ENCODE data around the gene RCC2. TPM values are rescaled to one million over a fixed set of nuclear protein-coding genes. Genes with fewer than 3 reads are reported as not detected.

The RCC2 gene
- polyA plus RNA-seq, 1 of the 3 experiments (the other 2 are of a cell fraction), result 53.8 TPM

DNA sequence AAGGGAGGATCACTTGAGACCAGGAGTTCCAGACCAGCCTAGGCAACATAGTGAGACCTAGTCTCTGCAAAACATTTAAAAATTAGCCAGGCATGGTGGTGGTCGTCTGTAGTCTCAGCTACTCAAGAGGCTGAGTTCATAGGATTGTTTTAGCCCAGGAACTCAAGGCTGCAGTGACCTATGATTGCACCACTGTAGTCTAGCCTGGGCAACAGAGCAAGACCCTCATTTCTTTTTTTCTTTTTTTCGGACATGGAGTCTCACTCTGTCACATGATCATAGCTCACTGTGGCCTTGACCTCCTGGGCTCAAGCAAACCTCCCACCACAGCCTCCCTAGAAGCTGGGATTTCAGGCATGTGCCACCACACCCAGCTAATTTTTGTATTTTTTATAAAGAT is 31.9 kb upstream of the RCC2 start:
- Histone ChIP-seq H3K79me2 (ENCODE audit: insufficient read depth) (no peaks in the 10 kb centered on the region), H3K36me3 (replicated peaks in 1 of 2; ENCODE audit: control insufficient read depth in 1 of 2, insufficient read depth in 2 of 2, low read length in 1 of 2) (no peaks in the 10 kb centered on the region), H3K4me3 (ENCODE audit: low read depth in 2 of 2, low read length in 1 of 2) (no peak overlapping the region), H3K9ac (no peak overlapping the region), H3K4me1 (ENCODE audit: control insufficient read depth in 1 of 2, insufficient read depth in 2 of 2, low read depth in 1 of 2, low read length in 1 of 2) (no peaks in the 10 kb centered on the region; a peak in 1 of 4 replicates), H3K27me3 (ENCODE audit: insufficient read depth) (no peaks in the 10 kb centered on the region), H3K4me2 (no peak overlapping the region), H3K27ac (ENCODE audit: low read depth in 2 of 2, low read length in 1 of 2) (no peak overlapping the region), H3K9me2 (no peaks in the 10 kb centered on the region), H3F3A (replicated peaks; ENCODE audit: insufficient read depth) (no peaks in the 10 kb centered on the region), H2AFZ (ENCODE audit: low read depth) (no peak overlapping the region), H4K20me1 (ENCODE audit: insufficient read depth) (no peaks in the 10 kb centered on the region), H3K9me3 (no peaks in the 10 kb centered on the region)
- ChIA-PET CTCF (interaction anchor here (1.0 kb wide), 1 partner anchor 126 kb away, joined by 3 read pairs; no protein-coding TSS in a partner anchor), POLR2A (interaction anchor here (0.5 kb wide), 1 partner anchor 624 kb away, joined by 3 read pairs; no protein-coding TSS in a partner anchor)
- DNase-seq, result no peak
- WGBS (ENCODE audit: low lambda C conversion rate), result 100% methylated on average over 2 of the region's 2 CpGs
- TF ChIP-seq, protein P1, sequence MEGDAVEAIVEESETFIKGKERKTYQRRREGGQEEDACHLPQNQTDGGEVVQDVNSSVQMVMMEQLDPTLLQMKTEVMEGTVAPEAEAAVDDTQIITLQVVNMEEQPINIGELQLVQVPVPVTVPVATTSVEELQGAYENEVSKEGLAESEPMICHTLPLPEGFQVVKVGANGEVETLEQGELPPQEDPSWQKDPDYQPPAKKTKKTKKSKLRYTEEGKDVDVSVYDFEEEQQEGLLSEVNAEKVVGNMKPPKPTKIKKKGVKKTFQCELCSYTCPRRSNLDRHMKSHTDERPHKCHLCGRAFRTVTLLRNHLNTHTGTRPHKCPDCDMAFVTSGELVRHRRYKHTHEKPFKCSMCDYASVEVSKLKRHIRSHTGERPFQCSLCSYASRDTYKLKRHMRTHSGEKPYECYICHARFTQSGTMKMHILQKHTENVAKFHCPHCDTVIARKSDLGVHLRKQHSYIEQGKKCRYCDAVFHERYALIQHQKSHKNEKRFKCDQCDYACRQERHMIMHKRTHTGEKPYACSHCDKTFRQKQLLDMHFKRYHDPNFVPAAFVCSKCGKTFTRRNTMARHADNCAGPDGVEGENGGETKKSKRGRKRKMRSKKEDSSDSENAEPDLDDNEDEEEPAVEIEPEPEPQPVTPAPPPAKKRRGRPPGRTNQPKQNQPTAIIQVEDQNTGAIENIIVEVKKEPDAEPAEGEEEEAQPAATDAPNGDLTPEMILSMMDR (IDR thresholded peaks at IDR 0.05), result no peak
- no peak for TF ChIP-seq FOSL2 (IDR thresholded peaks at IDR 0.05; ENCODE audit: borderline replicate concordance, low read depth)
- no peak for TF ChIP-seq RXRA (IDR thresholded peaks at IDR 0.05; ENCODE audit: borderline replicate concordance, low read depth)
- no peak for TF ChIP-seq RCOR1 (IDR thresholded peaks at IDR 0.05; ENCODE audit: low read length)
- TF ChIP-seq TCF12 (IDR thresholded peaks at IDR 0.05), result no peak
- TF ChIP-seq, protein P2, sequence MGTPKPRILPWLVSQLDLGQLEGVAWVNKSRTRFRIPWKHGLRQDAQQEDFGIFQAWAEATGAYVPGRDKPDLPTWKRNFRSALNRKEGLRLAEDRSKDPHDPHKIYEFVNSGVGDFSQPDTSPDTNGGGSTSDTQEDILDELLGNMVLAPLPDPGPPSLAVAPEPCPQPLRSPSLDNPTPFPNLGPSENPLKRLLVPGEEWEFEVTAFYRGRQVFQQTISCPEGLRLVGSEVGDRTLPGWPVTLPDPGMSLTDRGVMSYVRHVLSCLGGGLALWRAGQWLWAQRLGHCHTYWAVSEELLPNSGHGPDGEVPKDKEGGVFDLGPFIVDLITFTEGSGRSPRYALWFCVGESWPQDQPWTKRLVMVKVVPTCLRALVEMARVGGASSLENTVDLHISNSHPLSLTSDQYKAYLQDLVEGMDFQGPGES (IDR thresholded peaks at IDR 0.05; ENCODE audit: low read depth, low read length), result no peak
- no peak for TF ChIP-seq NRF1 (IDR thresholded peaks at IDR 0.05; ENCODE audit: low read depth, low read length)
- no peak for TF ChIP-seq SMC3 (IDR thresholded peaks at IDR 0.05; ENCODE audit: low read depth, low read length)
- TF ChIP-seq, protein P3, sequence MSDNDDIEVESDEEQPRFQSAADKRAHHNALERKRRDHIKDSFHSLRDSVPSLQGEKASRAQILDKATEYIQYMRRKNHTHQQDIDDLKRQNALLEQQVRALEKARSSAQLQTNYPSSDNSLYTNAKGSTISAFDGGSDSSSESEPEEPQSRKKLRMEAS (IDR thresholded peaks at IDR 0.05; ENCODE audit: low read depth), result no peak
- no peak for TF ChIP-seq MXI1 (IDR thresholded peaks at IDR 0.05; ENCODE audit: low read depth, low read length)
- TF ChIP-seq ELF1 (IDR thresholded peaks at IDR 0.05), result no peak
- no peak for TF ChIP-seq EP300 (IDR thresholded peaks at IDR 0.05; ENCODE audit: borderline replicate concordance in 1 of 2, low read depth in 1 of 2, low read length in 1 of 2)

DNA sequence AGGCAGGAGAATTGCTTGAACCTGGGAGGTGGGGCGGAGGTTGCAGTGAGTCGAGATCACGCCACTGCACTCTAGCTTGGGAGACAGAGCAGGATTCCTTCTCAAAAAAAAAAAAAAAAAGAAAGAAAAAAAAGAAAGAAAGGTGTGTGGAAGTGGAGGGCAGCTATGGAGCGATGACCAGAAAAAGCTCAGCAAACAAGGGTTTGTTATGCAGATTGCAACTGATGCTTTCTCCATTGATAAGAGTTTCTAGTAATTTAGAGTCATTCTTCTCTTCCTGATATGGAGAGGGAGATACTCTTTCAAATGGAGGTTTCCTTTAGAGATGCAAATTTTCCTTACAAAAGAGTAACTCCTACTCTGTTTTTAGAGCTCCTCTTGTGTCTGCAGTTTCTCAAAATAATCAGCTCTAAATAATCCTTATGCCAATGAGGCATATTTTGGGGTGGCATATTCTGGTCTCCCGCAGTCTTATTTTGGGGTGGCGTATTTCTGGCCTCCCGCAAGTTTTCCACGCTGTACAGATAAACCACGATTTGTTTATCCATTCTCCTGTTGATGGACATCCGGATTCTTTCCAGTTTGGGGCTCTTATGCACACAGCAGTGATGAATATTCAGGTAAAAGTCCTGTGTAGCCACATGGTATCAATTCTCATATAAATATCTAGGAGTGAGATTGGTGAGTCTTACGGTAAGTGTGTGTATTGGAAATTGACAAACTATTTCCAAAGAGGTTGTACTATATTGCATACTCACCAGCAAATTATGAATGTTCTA is 30.7 kb upstream of the RCC2 start:
- WGBS (ENCODE audit: low lambda C conversion rate), result 92% methylated on average over 11 of the region's 11 CpGs
- no peak overlapping the region for H3K4me3 ChIP-seq (ENCODE audit: low read depth in 2 of 2, low read length in 1 of 2)
- no peaks in the 10 kb centered on the region for H3K9me3 ChIP-seq
- no peaks in the 10 kb centered on the region for H3K79me2 ChIP-seq (ENCODE audit: insufficient read depth)
- ChIA-PET CTCF (interaction anchor here (1.4 to 2.6 kb wide), 2 partner anchors 15 to 29 kb away, joined by 3 to 10 read pairs; no protein-coding TSS in a partner anchor), POLR2A (interaction anchor here (0.6 kb wide), 1 partner anchor 30 kb away, joined by 4 read pairs; the partner anchor contains the start of gene RCC2)
- no peak overlapping the region for H3K9ac ChIP-seq
- DNase-seq, result no peak
- H3K4me2 ChIP-seq, result no peak overlapping the region
- no peaks in the 10 kb centered on the region for H3F3A ChIP-seq (replicated peaks; ENCODE audit: insufficient read depth)
- H3K36me3 ChIP-seq (replicated peaks in 1 of 2; ENCODE audit: control insufficient read depth in 1 of 2, insufficient read depth in 2 of 2, low read length in 1 of 2), result no peaks in the 10 kb centered on the region
- no peaks in the 10 kb centered on the region for H3K27me3 ChIP-seq (ENCODE audit: insufficient read depth)
- no peaks in the 10 kb centered on the region for H4K20me1 ChIP-seq (ENCODE audit: insufficient read depth)
- TF ChIP-seq, protein P3 (IDR thresholded peaks at IDR 0.05; ENCODE audit: low read depth), result no peak
- TF ChIP-seq, protein P4, sequence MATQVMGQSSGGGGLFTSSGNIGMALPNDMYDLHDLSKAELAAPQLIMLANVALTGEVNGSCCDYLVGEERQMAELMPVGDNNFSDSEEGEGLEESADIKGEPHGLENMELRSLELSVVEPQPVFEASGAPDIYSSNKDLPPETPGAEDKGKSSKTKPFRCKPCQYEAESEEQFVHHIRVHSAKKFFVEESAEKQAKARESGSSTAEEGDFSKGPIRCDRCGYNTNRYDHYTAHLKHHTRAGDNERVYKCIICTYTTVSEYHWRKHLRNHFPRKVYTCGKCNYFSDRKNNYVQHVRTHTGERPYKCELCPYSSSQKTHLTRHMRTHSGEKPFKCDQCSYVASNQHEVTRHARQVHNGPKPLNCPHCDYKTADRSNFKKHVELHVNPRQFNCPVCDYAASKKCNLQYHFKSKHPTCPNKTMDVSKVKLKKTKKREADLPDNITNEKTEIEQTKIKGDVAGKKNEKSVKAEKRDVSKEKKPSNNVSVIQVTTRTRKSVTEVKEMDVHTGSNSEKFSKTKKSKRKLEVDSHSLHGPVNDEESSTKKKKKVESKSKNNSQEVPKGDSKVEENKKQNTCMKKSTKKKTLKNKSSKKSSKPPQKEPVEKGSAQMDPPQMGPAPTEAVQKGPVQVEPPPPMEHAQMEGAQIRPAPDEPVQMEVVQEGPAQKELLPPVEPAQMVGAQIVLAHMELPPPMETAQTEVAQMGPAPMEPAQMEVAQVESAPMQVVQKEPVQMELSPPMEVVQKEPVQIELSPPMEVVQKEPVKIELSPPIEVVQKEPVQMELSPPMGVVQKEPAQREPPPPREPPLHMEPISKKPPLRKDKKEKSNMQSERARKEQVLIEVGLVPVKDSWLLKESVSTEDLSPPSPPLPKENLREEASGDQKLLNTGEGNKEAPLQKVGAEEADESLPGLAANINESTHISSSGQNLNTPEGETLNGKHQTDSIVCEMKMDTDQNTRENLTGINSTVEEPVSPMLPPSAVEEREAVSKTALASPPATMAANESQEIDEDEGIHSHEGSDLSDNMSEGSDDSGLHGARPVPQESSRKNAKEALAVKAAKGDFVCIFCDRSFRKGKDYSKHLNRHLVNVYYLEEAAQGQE (IDR thresholded peaks at IDR 0.05; ENCODE audit: low read depth, low read length), result no peak
- no peak for TF ChIP-seq GATA2 (CRISPR knock-in tag; IDR thresholded peaks at IDR 0.05)
- no peak for TF ChIP-seq EZH2phosphoT487 (IDR thresholded peaks at IDR 0.05; ENCODE audit: borderline replicate concordance, low read depth)
- TF ChIP-seq JUND (IDR thresholded peaks at IDR 0.05), result no peak
- no peak for TF ChIP-seq SIN3A (IDR thresholded peaks at IDR 0.05; ENCODE audit: borderline replicate concordance, low read depth, low read length)
- TF ChIP-seq CHD2 (IDR thresholded peaks at IDR 0.05; ENCODE audit: low read length, partially characterized antibody), result no peak
- no peaks in the 10 kb centered on the region for H3K9me2 ChIP-seq
- H3K27ac ChIP-seq (ENCODE audit: low read depth in 2 of 2, low read length in 1 of 2), result no peak overlapping the region
- no peaks in the 10 kb centered on the region for H3K4me1 ChIP-seq (ENCODE audit: control insufficient read depth in 1 of 2, insufficient read depth in 2 of 2, low read depth in 1 of 2, low read length in 1 of 2)
- no peak overlapping the region for H2AFZ ChIP-seq (ENCODE audit: low read depth)
